CD4-positive, CD25-positive, alpha-beta regulatory T cell (primary cell): ENCODE measurements around the gene PALLD. TPM values are rescaled to one million over a fixed set of nuclear protein-coding genes. Genes with fewer than 3 reads are reported as not detected.

Source experiments
- ATAC-seq, 2 donors: fragments of 150-1000 bp; cut with Tn5 transposase; one replicate each; pipeline ENCODE4 v1.10.0; 2021; ENCODE audit warnings: low read depth in 2 of 2, moderate number of reproducible peaks in 2 of 2, moderate library complexity in 1 of 2
- DNase-seq, 3 donors: peaks; one replicate each; pipeline versions ENCODE4 v3.0.0 to v3.0.0-alpha.2; 2012 to 2022; ENCODE audit warnings: mixed read lengths in 1 of 3
- H3K27ac ChIP-seq: one replicate; pipeline ENCODE4 v1.7.0; 2013; ENCODE audit warnings: mild to moderate bottlenecking, low read length; ENCODE audit not compliant: insufficient read depth, poor library complexity, severe bottlenecking
- H3K27me3 ChIP-seq: one replicate; pipeline ENCODE4 v1.7.0; 2013; ENCODE audit warnings: low read length; ENCODE audit not compliant: control insufficient read depth, insufficient read depth
- H3K36me3 ChIP-seq: one replicate; pipeline ENCODE4 v1.7.0; 2013; ENCODE audit warnings: mild to moderate bottlenecking, low read length, moderate library complexity; ENCODE audit not compliant: control insufficient read depth, insufficient read depth
- H3K4me1 ChIP-seq: 2 replicates; pipeline ENCODE4 v1.7.0; 2013; ENCODE audit warnings: mild to moderate bottlenecking, low read length; ENCODE audit not compliant: insufficient read depth, control insufficient read depth, poor library complexity, severe bottlenecking
- H3K4me3 ChIP-seq: one replicate; pipeline ENCODE4 v1.7.0; 2013; ENCODE audit warnings: low read depth, mild to moderate bottlenecking, low read length, moderate library complexity
- H3K9me3 ChIP-seq, 2 experiments: 1 replicate in 1 of 2; 2 replicates in 1 of 2; pipeline ENCODE4 v1.7.0; 2013; ENCODE audit warnings: low read length in 2 of 2, mild to moderate bottlenecking in 1 of 2, moderate library complexity in 1 of 2; ENCODE audit not compliant: control insufficient read depth in 2 of 2
- H3K27ac Mint-ChIP-seq, 3 donors: one replicate each; pipeline ENCODE4 v1.8.0; 2020 to 2022; ENCODE audit warnings: mild to moderate bottlenecking in 3 of 3, mixed read lengths in 3 of 3, moderate library complexity in 2 of 3
- H3K27me3 Mint-ChIP-seq: one replicate; pipeline ENCODE4 v1.8.0; 2022; ENCODE audit warnings: mild to moderate bottlenecking, mixed read lengths
- H3K36me3 Mint-ChIP-seq: one replicate; pipeline ENCODE4 v1.8.0; 2020; ENCODE audit warnings: mixed read lengths
- H3K4me1 Mint-ChIP-seq, 4 donors: one replicate each; pipeline ENCODE4 v1.8.0; 2020 to 2022; ENCODE audit warnings: mixed read lengths in 4 of 4, mild to moderate bottlenecking in 1 of 4
- H3K4me3 Mint-ChIP-seq, 4 donors: one replicate each; pipeline ENCODE4 v1.8.0; 2020 to 2022; ENCODE audit warnings: mild to moderate bottlenecking in 4 of 4, mixed read lengths in 4 of 4, moderate library complexity in 3 of 4
- H3K9me3 Mint-ChIP-seq, 7 donors: one replicate each; pipeline ENCODE4 v1.8.0; 2020 to 2022; ENCODE audit warnings: mixed read lengths in 7 of 7, mild to moderate bottlenecking in 3 of 7, moderate library complexity in 2 of 7
- polyA plus RNA-seq, 4 donors: library from polyadenylated mRNA; unstranded; fragments of 300-500 nt; fragmentation: Illumina TruSeq; gene quantifications; one replicate each; pipeline ENCODE4 v1.2.3, GENCODE V29; 2021
- total RNA-seq: library from RNA; stranded (reverse); gene quantifications from one replicate; pipeline ENCODE4 v1.2.3, GENCODE V29; 2022

PALLD gene
- total and polyA plus RNA-seq, 5 donors from 2014 or later = 0.37 to 1.9 (median 0.76) TPM; not detected in 1

DNA sequence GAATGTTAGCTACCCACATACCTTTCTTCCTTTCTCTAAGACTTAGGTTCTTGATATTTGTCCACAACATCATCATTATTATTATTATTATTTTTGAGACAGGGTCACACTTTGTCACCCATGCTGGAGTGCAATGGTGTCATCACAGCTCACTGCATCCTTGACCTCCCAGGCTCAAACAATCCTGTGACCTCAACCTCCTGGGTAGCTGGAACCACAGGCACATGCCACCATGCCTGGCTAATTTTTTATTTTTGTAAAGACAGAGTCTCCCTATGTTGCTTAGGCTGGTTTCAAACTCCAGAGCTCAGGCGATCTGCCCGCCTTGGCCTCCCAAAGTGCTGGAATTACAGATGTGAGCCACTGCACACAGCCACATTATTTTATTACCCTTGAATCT is 394.2 kb downstream of the PALLD start:
- ATAC-seq (no peak), DNase-seq (no peak)
- Mint-ChIP-seq H3K4me3 (no peak overlapping the region), H3K9me3 (no peaks in the 10 kb centered on the region), H3K36me3 (peaks cover 4% of the 10 kb centered on the region), H3K4me1 (no peaks in the 10 kb centered on the region), H3K27me3 (no peaks in the 10 kb centered on the region), H3K27ac (no peak overlapping the region)
- Histone ChIP-seq H3K4me3 (no peak overlapping the region), H3K4me1 (no peaks in the 10 kb centered on the region), H3K27me3 (no peaks in the 10 kb centered on the region), H3K9me3 (no peaks in the 10 kb centered on the region), H3K27ac (no peak overlapping the region), H3K36me3 (no peaks in the 10 kb centered on the region)

- Histone ChIP-seq H3K27ac (no peak overlapping the region), H3K9me3 (no peaks in the 10 kb centered on the region), H3K4me3 (no peak overlapping the region), H3K36me3 (no peaks in the 10 kb centered on the region), H3K4me1 (no peaks in the 10 kb centered on the region), H3K27me3 (no peaks in the 10 kb centered on the region)
- H3K36me3 Mint-ChIP-seq = peaks cover 4% of the 10 kb centered on the region
- peak overlapping the region in 1 of 3 donors; percentile 20 for H3K27ac Mint-ChIP-seq
- H3K4me3 Mint-ChIP-seq = no peak overlapping the region
- H3K27me3 Mint-ChIP-seq = no peaks in the 10 kb centered on the region
- H3K4me1 Mint-ChIP-seq = no peaks in the 10 kb centered on the region
- no peaks in the 10 kb centered on the region for H3K9me3 Mint-ChIP-seq
- DNase-seq = no peak
- ATAC-seq = no peak
These were observed 394.8 kb downstream of the PALLD start for GRCh38 chr4:168891688-168892087.

DNA sequence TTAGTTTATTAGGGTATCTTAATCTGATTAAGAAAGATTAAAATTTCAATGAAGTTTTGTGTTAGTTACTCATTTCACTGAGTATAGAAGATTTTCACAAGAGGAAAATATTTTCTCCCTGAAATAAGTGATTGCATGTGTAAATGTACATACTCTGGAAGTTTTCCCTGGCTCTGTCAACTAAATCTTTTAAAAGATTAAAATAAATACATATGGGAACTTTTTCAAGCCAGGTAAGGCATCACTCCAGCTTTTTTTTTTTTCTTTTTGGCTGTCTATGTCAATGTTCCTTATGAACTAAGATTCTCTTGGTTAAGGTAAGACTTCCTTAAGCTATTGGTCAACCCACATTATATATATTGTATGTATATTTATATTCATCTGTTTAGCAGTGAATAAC is 395.6 kb downstream of the PALLD start:
- Mint-ChIP-seq H3K36me3 (peaks cover 4% of the 10 kb centered on the region), H3K4me3 (no peak overlapping the region), H3K9me3 (no peaks in the 10 kb centered on the region), H3K4me1 (no peaks in the 10 kb centered on the region), H3K27me3 (no peaks in the 10 kb centered on the region), H3K27ac (no peak overlapping the region)
- Histone ChIP-seq H3K27me3 (no peaks in the 10 kb centered on the region), H3K4me1 (no peaks in the 10 kb centered on the region), H3K27ac (no peak overlapping the region), H3K4me3 (no peak overlapping the region), H3K9me3 (no peaks in the 10 kb centered on the region), H3K36me3 (no peaks in the 10 kb centered on the region)
- ATAC-seq = no peak
- no peak for DNase-seq

- Histone ChIP-seq H3K9me3 (no peaks in the 10 kb centered on the region), H3K27ac (no peak overlapping the region), H3K27me3 (no peaks in the 10 kb centered on the region), H3K36me3 (no peaks in the 10 kb centered on the region), H3K4me1 (no peaks in the 10 kb centered on the region), H3K4me3 (no peak overlapping the region)
- DNase-seq = no peak
- no peaks in the 10 kb centered on the region for H3K4me1 Mint-ChIP-seq
- peaks cover 4% of the 10 kb centered on the region for H3K36me3 Mint-ChIP-seq
- ATAC-seq = no peak
- H3K9me3 Mint-ChIP-seq = peaks cover 0 to 1% (median 0%) of the 10 kb centered on the region in 7 donors
- H3K4me3 Mint-ChIP-seq = no peak overlapping the region
- H3K27me3 Mint-ChIP-seq = no peaks in the 10 kb centered on the region
- no peak overlapping the region for H3K27ac Mint-ChIP-seq
These were observed 396.4 kb downstream of the PALLD start for GRCh38 chr4:168893205-168893604.

GRCh38 chr4:168893807-168894206 is 397.0 kb downstream of the PALLD start:
- H3K27me3 ChIP-seq = no peaks in the 10 kb centered on the region
- H3K9me3 Mint-ChIP-seq = peaks cover 0 to 1% (median 0%) of the 10 kb centered on the region in 7 donors
- H3K4me1 ChIP-seq = no peaks in the 10 kb centered on the region
- H3K4me3 ChIP-seq = no peak overlapping the region
- no peak overlapping the region for H3K4me3 Mint-ChIP-seq
- H3K27ac ChIP-seq = no peak overlapping the region
- no peak for DNase-seq
- ATAC-seq = no peak
- H3K4me1 Mint-ChIP-seq = no peaks in the 10 kb centered on the region
- peaks cover 4% of the 10 kb centered on the region for H3K36me3 Mint-ChIP-seq
- H3K36me3 ChIP-seq = no peaks in the 10 kb centered on the region
- H3K27ac Mint-ChIP-seq = no peak overlapping the region
- no peaks in the 10 kb centered on the region for H3K27me3 Mint-ChIP-seq
- no peaks in the 10 kb centered on the region for H3K9me3 ChIP-seq

GRCh38 chr4:168900080-168900479 is 403.2 kb downstream of the PALLD start:
- Histone ChIP-seq H3K27me3 (no peaks in the 10 kb centered on the region), H3K36me3 (no peaks in the 10 kb centered on the region), H3K27ac (no peak overlapping the region), H3K9me3 (no peaks in the 10 kb centered on the region), H3K4me1 (no peaks in the 10 kb centered on the region), H3K4me3 (no peak overlapping the region)
- Mint-ChIP-seq H3K36me3 (no peaks in the 10 kb centered on the region), H3K4me3 (no peak overlapping the region), H3K27me3 (no peaks in the 10 kb centered on the region), H3K27ac (no peak overlapping the region), H3K9me3 (peaks cover 0 to 1% (median 0%) of the 10 kb centered on the region in 7 donors), H3K4me1 (no peaks in the 10 kb centered on the region)
- DNase-seq (no peak), ATAC-seq (no peak)

GRCh38 chr4:168907119-168907698 is 410.4 kb downstream of the PALLD start:
- ATAC-seq (no peak), DNase-seq (no peak)
- Histone ChIP-seq H3K36me3 (no peaks in the 10 kb centered on the region), H3K4me3 (no peak overlapping the region), H3K4me1 (no peaks in the 10 kb centered on the region), H3K27ac (no peak overlapping the region), H3K9me3 (no peaks in the 10 kb centered on the region), H3K27me3 (no peaks in the 10 kb centered on the region)
- no peak overlapping the region for H3K4me3 Mint-ChIP-seq
- H3K27ac Mint-ChIP-seq = no peak overlapping the region
- peaks cover 0 to 1% (median 0%) of the 10 kb centered on the region in 7 donors for H3K9me3 Mint-ChIP-seq
- H3K27me3 Mint-ChIP-seq = no peaks in the 10 kb centered on the region
- no peaks in the 10 kb centered on the region for H3K36me3 Mint-ChIP-seq
- no peaks in the 10 kb centered on the region for H3K4me1 Mint-ChIP-seq

- ATAC-seq = no peak
These were observed 411.2 kb downstream of the PALLD start for GRCh38 chr4:168908093-168908492.

More at GRCh38 chr4:168908093-168908492, 411.2 kb downstream of the PALLD start:
- H3K4me3 Mint-ChIP-seq = no peak overlapping the region
- peaks cover 0 to 1% (median 0%) of the 10 kb centered on the region in 7 donors for H3K9me3 Mint-ChIP-seq
- H3K36me3 Mint-ChIP-seq = no peaks in the 10 kb centered on the region
- DNase-seq = no peak
- Histone ChIP-seq H3K4me3 (no peak overlapping the region), H3K9me3 (no peaks in the 10 kb centered on the region), H3K27ac (no peak overlapping the region), H3K27me3 (no peaks in the 10 kb centered on the region), H3K4me1 (no peaks in the 10 kb centered on the region), H3K36me3 (no peaks in the 10 kb centered on the region)
- H3K4me1 Mint-ChIP-seq = no peaks in the 10 kb centered on the region
- no peak overlapping the region for H3K27ac Mint-ChIP-seq
- no peaks in the 10 kb centered on the region for H3K27me3 Mint-ChIP-seq
